H1 (cell line): ENCODE data around the gene HTD2. TPM values are rescaled to one million over a fixed set of nuclear protein-coding genes. Genes with fewer than 3 reads are reported as not detected.

Source experiments
- ZNF274 ChIP-seq: IDR thresholded peaks from 2 replicates; pipeline ENCODE4 v1.7.0; 2012; ENCODE audit warnings: low read length, borderline replicate concordance; ENCODE audit errors: extremely low read depth
- polyA plus RNA-seq, 7 experiments: library from polyadenylated mRNA; depleted of rRNA in 3 of 7; stranded (reverse) in 5 of 7; unstranded in 2 of 7; fragments of >200 nt in 5 of 7; fragments of 200-250 nt in 2 of 7; gene quantifications; 1 replicate in 5 of 7; 2 replicates in 1 of 7; 4 replicates in 1 of 7; pipeline versions ENCODE4 v1.2.1 to v1.2.3, GENCODE V29; 2011 to 2013; ENCODE audit warnings: missing spikeins in 2 of 7, mixed read lengths in 2 of 7
- total RNA-seq: library from RNA; stranded (reverse); fragmentation: NEBNext Ultra II Directional; extraction: Animal tissue kit (Norgen Biotek cat#: 25700); gene quantifications from 2 replicates; pipeline ENCODE4 v1.2.1, GENCODE V29; 2021

Gene HTD2
- total and polyA plus RNA-seq, 2 of the 8 experiments (the other 6 are each of a cell fraction or from before 2014, with no cell fraction given) = 8.8 to 10.8 TPM

- no peak for TF ChIP-seq ZNF274
Measured at GRCh38 chr3:58274027-58274614, 32.2 kb upstream of the HTD2 start (continued).
